Neural cell (in vitro differentiated cells): ENCODE measurements around the gene COBL. TPM values are rescaled to one million over a fixed set of nuclear protein-coding genes. Genes with fewer than 3 reads are reported as not detected.

Experiments used
- H2AFZ ChIP-seq: fragments of 200-600, 300-800 bp; sonication (generic), shearing (Covaris generic); 2 replicates; pipeline ENCODE4 v1.6.0; 2014; ENCODE audit warnings: low read depth, mild to moderate bottlenecking, antibody characterized with exemption, low read length, moderate library complexity
- H3F3A ChIP-seq: fragments of 200-600 bp; shearing (Covaris generic); 2 replicates; pipeline ENCODE4 v1.6.1; 2016; ENCODE audit warnings: mild to moderate bottlenecking, moderate library complexity, mixed read lengths, antibody characterized with exemption, low read length; ENCODE audit not compliant: insufficient read depth, poor library complexity, severe bottlenecking
- H3K27ac ChIP-seq: fragments of 200-600, 300-800 bp; sonication (generic), shearing (Covaris generic); 2 replicates; pipeline ENCODE4 v1.5.1; 2014; ENCODE audit warnings: mild to moderate bottlenecking, low read length, moderate library complexity
- H3K27me3 ChIP-seq: fragments of 300-800, 200-600 bp; sonication (generic), shearing (Covaris generic); 2 replicates; pipeline ENCODE4 v1.6.0; 2014; ENCODE audit warnings: mild to moderate bottlenecking, low read depth, low read length, moderate library complexity; ENCODE audit not compliant: insufficient read depth
- H3K36me3 ChIP-seq: fragments of 300-800, 200-600 bp; sonication (generic), shearing (Covaris generic); 2 replicates; pipeline ENCODE4 v1.5.1; 2014; ENCODE audit warnings: mild to moderate bottlenecking, antibody characterized with exemption, low read length, moderate library complexity; ENCODE audit not compliant: insufficient read depth
- H3K4me2 ChIP-seq: fragments of 300-800, 200-600 bp; sonication (generic), shearing (Covaris generic); 2 replicates; pipeline ENCODE4 v1.6.0; 2014; ENCODE audit warnings: mild to moderate bottlenecking, low read length
- H3K4me3 ChIP-seq: fragments of 300-800, 200-600 bp; sonication (generic), shearing (Covaris generic); 2 replicates; pipeline ENCODE4 v1.5.1; 2014; ENCODE audit warnings: mild to moderate bottlenecking, low read length, moderate library complexity
- H3K79me2 ChIP-seq: fragments of 200-600 bp; shearing (Covaris generic); replicated peaks from 2 replicates; pipeline ENCODE4 v1.6.0; 2014; ENCODE audit warnings: mild to moderate bottlenecking, low read length, moderate library complexity; ENCODE audit not compliant: insufficient read depth
- H3K9ac ChIP-seq: fragments of 300-800, 200-600 bp; sonication (generic), shearing (Covaris generic); 2 replicates; pipeline ENCODE4 v1.6.1; 2016; ENCODE audit warnings: mild to moderate bottlenecking, low read length, mixed read lengths
- H3K9me2 ChIP-seq: fragments of 200-600 bp; shearing (Covaris generic); 2 replicates; pipeline ENCODE4 v1.6.1; 2016; ENCODE audit warnings: mild to moderate bottlenecking, low read length, mixed read lengths; ENCODE audit not compliant: insufficient read depth
- H3K9me3 ChIP-seq: fragments of 200-600, 300-800 bp; sonication (generic), shearing (Covaris generic); 2 replicates; pipeline ENCODE4 v1.6.1; 2016; ENCODE audit warnings: mild to moderate bottlenecking, mixed run types, low read length, moderate library complexity, mixed read lengths
- H4K20me1 ChIP-seq: fragments of 200-600 bp; shearing (Covaris generic); 2 replicates; pipeline ENCODE4 v1.6.1; 2016; ENCODE audit warnings: mild to moderate bottlenecking, mixed run types; ENCODE audit not compliant: insufficient read depth
- EP300 ChIP-seq: fragments of 450-650 bp; conservative IDR thresholded peaks from 2 replicates; pipeline ENCODE4 v1.6.1; 2014; ENCODE audit warnings: antibody characterized with exemption, mild to moderate bottlenecking, moderate library complexity; ENCODE audit not compliant: poor library complexity, severe bottlenecking
- EZH2 ChIP-seq: fragments of 200-600, 300-800 bp; shearing (Covaris generic), sonication (generic); IDR thresholded peaks from 2 replicates; pipeline ENCODE4 v1.6.1; 2014; ENCODE audit warnings: antibody characterized with exemption, low read length, borderline replicate concordance, mild to moderate bottlenecking; ENCODE audit not compliant: insufficient read depth, poor library complexity, severe bottlenecking
- MXI1 ChIP-seq: fragments of 450-650 bp; conservative IDR thresholded peaks from 2 replicates; pipeline ENCODE4 v1.6.1; 2014; ENCODE audit warnings: antibody characterized with exemption, mild to moderate bottlenecking; ENCODE audit not compliant: poor library complexity, severe bottlenecking
- POLR2AphosphoS5 ChIP-seq: IDR thresholded peaks from 2 replicates; pipeline ENCODE4 v1.6.1; 2012
- RAD21 ChIP-seq: fragments of 450-650 bp; conservative IDR thresholded peaks from 2 replicates; pipeline ENCODE4 v1.6.1; 2014; ENCODE audit warnings: antibody characterized with exemption, mild to moderate bottlenecking, moderate library complexity
- SMC3 ChIP-seq: fragments of 450-650 bp; conservative IDR thresholded peaks from 2 replicates; pipeline ENCODE4 v1.6.1; 2014; ENCODE audit warnings: antibody characterized with exemption, mild to moderate bottlenecking, moderate library complexity; ENCODE audit not compliant: poor library complexity
- TAF1 ChIP-seq: IDR thresholded peaks from 2 replicates; pipeline ENCODE4 v1.6.1; 2012; ENCODE audit warnings: low read depth
- polyA plus RNA-seq: library from polyadenylated mRNA; depleted of rRNA; stranded (reverse); fragments of >200 nt; gene quantifications from 2 replicates; pipeline ENCODE4 v1.2.3, GENCODE V29; 2014
- TF ChIP-seq, protein P1 (sequence below): fragments of 450-650 bp; IDR thresholded peaks from 2 replicates; pipeline ENCODE4 v1.5.1; 2014; ENCODE audit warnings: antibody characterized with exemption, mild to moderate bottlenecking, moderate library complexity; ENCODE audit not compliant: poor library complexity, severe bottlenecking
- TF ChIP-seq, protein P2 (sequence below): IDR thresholded peaks from 2 replicates; pipeline ENCODE4 v1.6.1; 2012; ENCODE audit warnings: borderline replicate concordance

The COBL gene
- polyA plus RNA-seq, 1 donor from 2014 or later, result 0.12 TPM

DNA sequence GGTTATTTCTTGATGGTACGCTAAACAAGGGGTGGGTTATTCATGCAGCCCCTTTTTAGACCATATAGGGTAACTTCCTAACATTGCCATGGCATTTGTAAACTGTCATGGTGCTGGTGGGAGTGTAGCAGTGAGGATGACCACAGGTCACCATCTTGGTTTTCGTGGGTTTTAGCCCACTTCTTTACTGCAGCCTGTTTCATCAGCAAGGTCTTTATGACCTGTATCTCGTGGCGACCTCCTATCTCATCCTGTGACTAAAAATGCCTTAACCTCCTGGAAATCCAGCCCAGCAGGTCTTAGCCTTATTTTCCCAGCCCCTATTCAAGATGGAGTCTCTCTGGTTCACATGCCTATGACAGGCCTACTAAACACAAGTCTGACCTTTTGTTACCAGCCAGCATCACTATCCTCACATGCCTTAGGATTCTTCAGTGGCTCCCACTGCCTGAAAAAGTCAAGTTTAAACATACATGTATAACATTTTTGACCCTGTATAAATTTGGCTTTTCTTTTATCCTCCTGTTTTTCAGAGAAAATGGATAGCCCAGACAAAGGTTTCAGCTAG is 13.2 kb upstream of the COBL start:
- H3K27me3 ChIP-seq, result no peaks in the 10 kb centered on the region
- no peaks in the 10 kb centered on the region for H3K9me3 ChIP-seq
- H3K79me2 ChIP-seq, result no peaks in the 10 kb centered on the region
- H3F3A ChIP-seq, result no peaks in the 10 kb centered on the region
- H3K9ac ChIP-seq, result no peak overlapping the region
- H3K4me2 ChIP-seq, result no peak overlapping the region
- no peak overlapping the region for H3K27ac ChIP-seq
- H3K4me3 ChIP-seq, result no peak overlapping the region
- no peaks in the 10 kb centered on the region for H3K9me2 ChIP-seq
- TF ChIP-seq TAF1 (no peak), RAD21 (no peak), EP300 (no peak), MXI1 (no peak), EZH2 (no peak), POLR2AphosphoS5 (no peak), SMC3 (no peak)
- TF ChIP-seq, protein P1, sequence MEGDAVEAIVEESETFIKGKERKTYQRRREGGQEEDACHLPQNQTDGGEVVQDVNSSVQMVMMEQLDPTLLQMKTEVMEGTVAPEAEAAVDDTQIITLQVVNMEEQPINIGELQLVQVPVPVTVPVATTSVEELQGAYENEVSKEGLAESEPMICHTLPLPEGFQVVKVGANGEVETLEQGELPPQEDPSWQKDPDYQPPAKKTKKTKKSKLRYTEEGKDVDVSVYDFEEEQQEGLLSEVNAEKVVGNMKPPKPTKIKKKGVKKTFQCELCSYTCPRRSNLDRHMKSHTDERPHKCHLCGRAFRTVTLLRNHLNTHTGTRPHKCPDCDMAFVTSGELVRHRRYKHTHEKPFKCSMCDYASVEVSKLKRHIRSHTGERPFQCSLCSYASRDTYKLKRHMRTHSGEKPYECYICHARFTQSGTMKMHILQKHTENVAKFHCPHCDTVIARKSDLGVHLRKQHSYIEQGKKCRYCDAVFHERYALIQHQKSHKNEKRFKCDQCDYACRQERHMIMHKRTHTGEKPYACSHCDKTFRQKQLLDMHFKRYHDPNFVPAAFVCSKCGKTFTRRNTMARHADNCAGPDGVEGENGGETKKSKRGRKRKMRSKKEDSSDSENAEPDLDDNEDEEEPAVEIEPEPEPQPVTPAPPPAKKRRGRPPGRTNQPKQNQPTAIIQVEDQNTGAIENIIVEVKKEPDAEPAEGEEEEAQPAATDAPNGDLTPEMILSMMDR, result no peak
- TF ChIP-seq, protein P2, sequence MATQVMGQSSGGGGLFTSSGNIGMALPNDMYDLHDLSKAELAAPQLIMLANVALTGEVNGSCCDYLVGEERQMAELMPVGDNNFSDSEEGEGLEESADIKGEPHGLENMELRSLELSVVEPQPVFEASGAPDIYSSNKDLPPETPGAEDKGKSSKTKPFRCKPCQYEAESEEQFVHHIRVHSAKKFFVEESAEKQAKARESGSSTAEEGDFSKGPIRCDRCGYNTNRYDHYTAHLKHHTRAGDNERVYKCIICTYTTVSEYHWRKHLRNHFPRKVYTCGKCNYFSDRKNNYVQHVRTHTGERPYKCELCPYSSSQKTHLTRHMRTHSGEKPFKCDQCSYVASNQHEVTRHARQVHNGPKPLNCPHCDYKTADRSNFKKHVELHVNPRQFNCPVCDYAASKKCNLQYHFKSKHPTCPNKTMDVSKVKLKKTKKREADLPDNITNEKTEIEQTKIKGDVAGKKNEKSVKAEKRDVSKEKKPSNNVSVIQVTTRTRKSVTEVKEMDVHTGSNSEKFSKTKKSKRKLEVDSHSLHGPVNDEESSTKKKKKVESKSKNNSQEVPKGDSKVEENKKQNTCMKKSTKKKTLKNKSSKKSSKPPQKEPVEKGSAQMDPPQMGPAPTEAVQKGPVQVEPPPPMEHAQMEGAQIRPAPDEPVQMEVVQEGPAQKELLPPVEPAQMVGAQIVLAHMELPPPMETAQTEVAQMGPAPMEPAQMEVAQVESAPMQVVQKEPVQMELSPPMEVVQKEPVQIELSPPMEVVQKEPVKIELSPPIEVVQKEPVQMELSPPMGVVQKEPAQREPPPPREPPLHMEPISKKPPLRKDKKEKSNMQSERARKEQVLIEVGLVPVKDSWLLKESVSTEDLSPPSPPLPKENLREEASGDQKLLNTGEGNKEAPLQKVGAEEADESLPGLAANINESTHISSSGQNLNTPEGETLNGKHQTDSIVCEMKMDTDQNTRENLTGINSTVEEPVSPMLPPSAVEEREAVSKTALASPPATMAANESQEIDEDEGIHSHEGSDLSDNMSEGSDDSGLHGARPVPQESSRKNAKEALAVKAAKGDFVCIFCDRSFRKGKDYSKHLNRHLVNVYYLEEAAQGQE, result no peak
- no peaks in the 10 kb centered on the region for H4K20me1 ChIP-seq
- no peaks in the 10 kb centered on the region for H3K36me3 ChIP-seq
- H2AFZ ChIP-seq, result no peak overlapping the region

DNA sequence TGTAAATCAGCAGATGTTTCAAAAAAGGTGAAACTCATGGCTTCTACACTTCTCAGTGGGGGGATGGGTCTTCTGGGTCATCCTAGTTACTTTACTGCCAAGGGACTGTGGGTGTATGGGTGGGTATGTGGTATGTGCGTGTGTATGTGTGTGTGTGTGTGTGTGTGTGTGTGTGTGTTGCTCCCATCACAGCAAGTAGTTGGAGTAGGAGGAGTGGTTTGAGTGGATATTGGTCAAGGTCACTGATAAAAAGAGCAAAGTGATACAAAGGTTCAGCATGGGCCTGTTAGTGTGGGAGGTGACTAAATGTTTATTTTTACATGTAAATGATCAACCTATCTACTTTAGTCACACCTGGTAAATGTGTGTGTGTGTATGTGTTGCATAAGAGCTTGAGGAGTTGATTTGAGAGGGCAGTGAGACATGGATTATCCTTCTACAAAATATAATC is 11.8 kb upstream of the COBL start:
- Histone ChIP-seq H3K4me2 (no peak overlapping the region), H3K4me3 (no peak overlapping the region)

More for the DNA sequence above, 11.8 kb upstream of the COBL start:
- Histone ChIP-seq H3K79me2 (no peaks in the 10 kb centered on the region), H3K9ac (no peak overlapping the region), H3K27me3 (no peaks in the 10 kb centered on the region), H4K20me1 (no peaks in the 10 kb centered on the region), H3K36me3 (no peaks in the 10 kb centered on the region), H3F3A (no peaks in the 10 kb centered on the region), H3K27ac (no peak overlapping the region), H3K9me3 (no peaks in the 10 kb centered on the region), H2AFZ (no peak overlapping the region), H3K9me2 (no peaks in the 10 kb centered on the region)
- TF ChIP-seq, protein P1, result no peak
- TF ChIP-seq SMC3, result no peak
- TF ChIP-seq TAF1, result no peak
- TF ChIP-seq EZH2, result no peak
- no peak for TF ChIP-seq POLR2AphosphoS5
- TF ChIP-seq EP300, result no peak
- TF ChIP-seq, protein P2, result no peak
